Measurements from ENCODE around the gene KRTAP23-1. TPM values are rescaled to one million over a fixed set of nuclear protein-coding genes. Genes with fewer than 3 reads are reported as not detected.

The KRTAP23-1 gene, protein sequence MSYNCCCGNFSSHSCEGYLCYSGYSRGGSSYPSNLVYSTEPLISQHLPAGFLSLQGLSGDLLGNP
- total RNA-seq (not detected), polyA plus RNA-seq (not detected)
- long read RNA-seq, donor 1, result 0 reads
- long read RNA-seq, donor 2, result 0 reads

DNA sequence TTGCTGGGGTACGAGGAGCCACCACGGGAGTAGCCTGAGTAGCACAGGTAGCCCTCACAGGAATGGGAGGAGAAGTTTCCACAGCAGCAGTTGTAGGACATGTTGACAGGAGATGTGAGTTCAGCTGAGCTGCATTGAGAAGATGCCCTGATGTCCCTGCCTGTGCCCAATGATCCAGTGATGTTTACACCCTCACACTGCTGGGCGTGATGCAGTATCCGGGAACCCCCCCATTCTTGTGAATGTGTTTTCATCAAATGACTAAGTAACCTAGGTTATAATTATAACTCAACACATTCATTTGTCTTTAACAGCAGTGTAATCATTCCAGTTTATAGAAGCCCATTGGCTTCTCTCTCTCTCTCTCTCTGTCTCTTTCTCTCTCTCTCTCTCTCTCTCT lies at the start of gene KRTAP23-1:
TSS of gene KRTAP23-1 (minus strand) at position 101 of the 400 bp plus-strand sequence. CDS start at position 101, 0 bp downstream.
- Histone ChIP-seq H3K9me3 (no peaks in the 10 kb centered on the region), H3K4me1 (no peaks in the 10 kb centered on the region), H3K4me3 (no peak within 1 kb of the TSS), H3K36me3 (ENCODE audit: insufficient read depth in 1 of 2, low read depth in 1 of 2) (no peaks in the 10 kb centered on the region), H3K27ac (no peak within 1 kb of the TSS), H3K27me3 (ENCODE audit: insufficient read depth in 3 of 3, low read length in 2 of 3) (no peaks in the 10 kb centered on the region)
- WGBS, 3 donors, result 83 to 92% (median 87%) methylated on average over 4 of the region's 4 CpGs
- intact Hi-C loops (cut with DNase I), result loop anchor here (10.0 kb wide), 1 partner anchor 736 kb away; no protein-coding TSS in a partner anchor
- ATAC-seq, result no peak
- TF ChIP-seq, protein P1, sequence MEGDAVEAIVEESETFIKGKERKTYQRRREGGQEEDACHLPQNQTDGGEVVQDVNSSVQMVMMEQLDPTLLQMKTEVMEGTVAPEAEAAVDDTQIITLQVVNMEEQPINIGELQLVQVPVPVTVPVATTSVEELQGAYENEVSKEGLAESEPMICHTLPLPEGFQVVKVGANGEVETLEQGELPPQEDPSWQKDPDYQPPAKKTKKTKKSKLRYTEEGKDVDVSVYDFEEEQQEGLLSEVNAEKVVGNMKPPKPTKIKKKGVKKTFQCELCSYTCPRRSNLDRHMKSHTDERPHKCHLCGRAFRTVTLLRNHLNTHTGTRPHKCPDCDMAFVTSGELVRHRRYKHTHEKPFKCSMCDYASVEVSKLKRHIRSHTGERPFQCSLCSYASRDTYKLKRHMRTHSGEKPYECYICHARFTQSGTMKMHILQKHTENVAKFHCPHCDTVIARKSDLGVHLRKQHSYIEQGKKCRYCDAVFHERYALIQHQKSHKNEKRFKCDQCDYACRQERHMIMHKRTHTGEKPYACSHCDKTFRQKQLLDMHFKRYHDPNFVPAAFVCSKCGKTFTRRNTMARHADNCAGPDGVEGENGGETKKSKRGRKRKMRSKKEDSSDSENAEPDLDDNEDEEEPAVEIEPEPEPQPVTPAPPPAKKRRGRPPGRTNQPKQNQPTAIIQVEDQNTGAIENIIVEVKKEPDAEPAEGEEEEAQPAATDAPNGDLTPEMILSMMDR (IDR thresholded peaks at IDR 0.05), result no peak
- no peak for DNase-seq

DNA sequence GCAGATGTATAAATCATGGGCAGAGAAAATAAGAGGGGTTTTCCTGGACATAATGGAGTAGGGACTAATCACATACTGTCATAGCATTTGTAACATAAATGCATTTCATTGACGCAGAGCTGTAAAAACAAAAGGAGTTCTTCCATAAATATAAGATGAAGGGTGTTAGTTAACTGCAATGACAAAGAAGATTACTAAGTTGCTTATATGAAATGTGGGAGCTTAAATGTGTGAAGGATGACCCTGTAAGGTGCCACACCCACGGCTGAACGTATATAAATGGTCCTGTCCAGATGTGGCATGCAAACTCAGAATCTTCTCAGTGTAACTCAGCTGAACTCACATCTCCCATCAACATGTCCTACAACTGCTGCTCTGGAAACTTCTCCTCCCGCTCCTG lies 47.3 kb upstream of the KRTAP23-1 start, which contains the start of gene KRTAP13-1:
TSS of gene KRTAP13-1 (plus strand) at position 301 of the 400 bp plus-strand sequence. CDS start at position 357, 56 bp downstream.
- Histone ChIP-seq H3K4me3 (no peak within 1 kb of the TSS), H3K4me1 (no peaks in the 10 kb centered on the region), H3K9me3 (no peaks in the 10 kb centered on the region), H3K36me3 (ENCODE audit: insufficient read depth in 1 of 2, low read depth in 1 of 2) (no peaks in the 10 kb centered on the region), H3K27ac (no peak within 1 kb of the TSS), H3K27me3 (ENCODE audit: insufficient read depth in 3 of 3, low read length in 2 of 3) (no peaks in the 10 kb centered on the region)
- ATAC-seq (no peak), DNase-seq (no peak)
- WGBS, 3 donors, result 74 to 80% (median 79%) methylated on average over 4 of the region's 4 CpGs
- intact Hi-C loops (cut with DNase I), result no loop called here
- TF ChIP-seq, protein P1 (IDR thresholded peaks at IDR 0.05), result no peak

DNA sequence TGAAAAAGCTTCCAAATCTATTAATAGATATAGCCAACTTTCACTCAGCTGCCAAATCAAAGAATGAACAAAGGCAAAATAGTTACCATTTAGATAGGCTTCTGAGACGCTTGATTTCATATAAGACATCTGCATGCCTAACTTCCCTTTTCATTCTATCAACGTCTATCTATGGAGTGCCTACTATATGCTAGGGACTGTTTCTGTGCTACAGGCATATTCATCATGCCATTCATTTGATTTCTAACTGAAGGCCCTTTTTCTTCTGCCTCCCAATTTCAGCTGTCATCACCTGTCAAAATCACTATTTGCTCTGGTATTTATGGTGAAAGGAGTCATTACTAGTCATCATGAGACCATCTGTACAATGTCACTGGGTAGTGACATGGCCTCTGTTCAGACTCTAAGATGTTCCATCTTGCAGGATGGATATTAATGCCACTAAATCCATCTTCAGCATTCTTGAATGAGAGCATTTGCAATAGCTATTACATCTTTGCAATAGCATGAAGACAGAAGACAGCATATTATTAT lies 43.2 kb upstream of the KRTAP23-1 start:
- no peak for DNase-seq
- H3K4me3 ChIP-seq, result no peak overlapping the region
- H3K9me3 ChIP-seq, result no peaks in the 10 kb centered on the region
- H3K36me3 ChIP-seq (ENCODE audit: insufficient read depth in 1 of 2, low read depth in 1 of 2), result no peaks in the 10 kb centered on the region
- TF ChIP-seq, protein P1 (IDR thresholded peaks at IDR 0.05), result no peak
- intact Hi-C loops (cut with DNase I), result no loop called here
- no peak for ATAC-seq
- H3K27me3 ChIP-seq (ENCODE audit: insufficient read depth in 3 of 3, low read length in 2 of 3), result no peaks in the 10 kb centered on the region
- no peaks in the 10 kb centered on the region for H3K4me1 ChIP-seq
- 60 to 65% (median 61%) methylated on average over 2 of the region's 2 CpGs for WGBS, 3 donors
- H3K27ac ChIP-seq, result no peak overlapping the region

DNA sequence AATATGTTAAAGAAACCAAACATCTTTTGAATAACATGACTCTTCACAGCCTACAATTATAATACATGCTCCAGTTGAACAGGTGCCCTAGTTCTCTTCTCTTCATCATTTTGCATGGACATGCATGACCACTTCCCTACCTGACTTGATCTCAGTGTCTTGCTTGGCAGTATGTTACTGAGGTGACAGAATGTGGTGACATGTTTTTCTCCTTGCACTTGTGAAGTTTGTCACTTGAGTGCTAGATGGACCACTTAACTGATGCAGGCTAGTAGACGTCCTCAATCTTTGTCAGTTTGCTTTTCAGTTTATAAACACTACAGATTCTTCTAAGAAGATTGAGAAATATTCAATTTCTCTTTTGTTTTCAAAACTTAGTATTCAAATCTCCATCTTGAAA lies 33.8 kb upstream of the KRTAP23-1 start:
- intact Hi-C loops (cut with DNase I), result no loop called here
- no peak overlapping the region for H3K4me3 ChIP-seq
- TF ChIP-seq, protein P1 (IDR thresholded peaks at IDR 0.05), result no peak
- H3K27ac ChIP-seq, result no peak overlapping the region
- no peaks in the 10 kb centered on the region for H3K27me3 ChIP-seq (ENCODE audit: insufficient read depth in 3 of 3, low read length in 2 of 3)
- WGBS, 3 donors, result 30 to 38% (median 31%) methylated on average over 1 of the region's 1 CpG
- H3K36me3 ChIP-seq (ENCODE audit: insufficient read depth in 1 of 2, low read depth in 1 of 2), result no peaks in the 10 kb centered on the region
- H3K9me3 ChIP-seq, result no peaks in the 10 kb centered on the region
- H3K4me1 ChIP-seq, result no peaks in the 10 kb centered on the region
- no peak for ATAC-seq
- DNase-seq, result no peak

All from psoas muscle (tissue), 8 donors.